MM.1S (cell line): Measurements from ENCODE around the gene FANCL.
"Not testable (repeated sequence)": the region's sequence is repeated elsewhere in the genome, so short reads cannot be mapped to it uniquely, and the experiment has no call there.

ENCODE experiments used
- EZH2 ChIP-seq: fragments of 300-600 bp; sonication (generic); optimal IDR thresholded peaks from 2 replicates; pipeline ENCODE3; 2017; ENCODE audit warnings: low read depth, mild to moderate bottlenecking, antibody characterized with exemption, low read length, mixed read lengths
- EZH2phosphoT487 ChIP-seq: fragments of 300-600 bp; sonication (generic); IDR thresholded peaks from 2 replicates; pipeline ENCODE4 v1.6.1; 2018; ENCODE audit warnings: antibody characterized with exemption, low read length
- TF ChIP-seq, protein P1 (sequence below): fragments of 300-600 bp; sonication (generic); IDR thresholded peaks from 2 replicates; pipeline ENCODE4 v1.5.1; 2016; ENCODE audit warnings: antibody characterized with exemption, low read length, mixed read lengths

DNA sequence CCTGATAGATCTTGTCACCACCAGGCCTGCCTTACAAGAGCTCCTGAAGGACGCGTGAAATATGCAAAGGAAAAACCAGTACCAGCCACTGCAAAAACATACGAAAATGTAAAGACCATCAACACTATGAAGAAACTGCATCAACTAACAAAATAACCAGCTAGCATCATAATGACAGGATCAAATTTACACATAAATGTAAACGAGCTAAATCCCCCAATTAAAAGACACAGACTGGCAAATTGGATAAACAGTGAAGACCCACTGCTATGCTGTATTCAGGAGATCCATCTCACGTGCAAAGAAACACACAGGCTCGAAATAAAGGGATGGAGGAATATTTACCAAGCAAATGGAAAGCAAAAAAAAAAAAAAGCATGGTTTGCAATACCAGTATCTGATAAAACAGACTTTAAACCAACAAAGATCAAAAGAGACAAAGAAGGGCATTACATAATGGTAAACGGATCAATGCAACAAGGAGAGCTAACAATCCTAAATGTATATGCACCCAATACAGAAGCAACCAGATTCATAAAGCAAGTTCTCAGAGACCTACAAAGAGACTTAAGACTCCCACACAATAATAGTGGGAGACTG lies 70.7 kb downstream of the FANCL start:
- TF ChIP-seq, protein P1, sequence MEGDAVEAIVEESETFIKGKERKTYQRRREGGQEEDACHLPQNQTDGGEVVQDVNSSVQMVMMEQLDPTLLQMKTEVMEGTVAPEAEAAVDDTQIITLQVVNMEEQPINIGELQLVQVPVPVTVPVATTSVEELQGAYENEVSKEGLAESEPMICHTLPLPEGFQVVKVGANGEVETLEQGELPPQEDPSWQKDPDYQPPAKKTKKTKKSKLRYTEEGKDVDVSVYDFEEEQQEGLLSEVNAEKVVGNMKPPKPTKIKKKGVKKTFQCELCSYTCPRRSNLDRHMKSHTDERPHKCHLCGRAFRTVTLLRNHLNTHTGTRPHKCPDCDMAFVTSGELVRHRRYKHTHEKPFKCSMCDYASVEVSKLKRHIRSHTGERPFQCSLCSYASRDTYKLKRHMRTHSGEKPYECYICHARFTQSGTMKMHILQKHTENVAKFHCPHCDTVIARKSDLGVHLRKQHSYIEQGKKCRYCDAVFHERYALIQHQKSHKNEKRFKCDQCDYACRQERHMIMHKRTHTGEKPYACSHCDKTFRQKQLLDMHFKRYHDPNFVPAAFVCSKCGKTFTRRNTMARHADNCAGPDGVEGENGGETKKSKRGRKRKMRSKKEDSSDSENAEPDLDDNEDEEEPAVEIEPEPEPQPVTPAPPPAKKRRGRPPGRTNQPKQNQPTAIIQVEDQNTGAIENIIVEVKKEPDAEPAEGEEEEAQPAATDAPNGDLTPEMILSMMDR, result not testable (repeated sequence)
- TF ChIP-seq EZH2, EZH2phosphoT487: not testable (repeated sequence)
